Neural cell (in vitro differentiated cells): ENCODE data around the gene SLC16A3. TPM values are rescaled to one million over a fixed set of nuclear protein-coding genes. Genes with fewer than 3 reads are reported as not detected.

Experiments used
- H2AFZ ChIP-seq: fragments of 200-600, 300-800 bp; sonication (generic), shearing (Covaris generic); 2 replicates; pipeline ENCODE4 v1.6.0; 2014; ENCODE audit warnings: low read depth, mild to moderate bottlenecking, antibody characterized with exemption, low read length, moderate library complexity
- H3F3A ChIP-seq: fragments of 200-600 bp; shearing (Covaris generic); 2 replicates; pipeline ENCODE4 v1.6.1; 2016; ENCODE audit warnings: mild to moderate bottlenecking, moderate library complexity, mixed read lengths, antibody characterized with exemption, low read length; ENCODE audit not compliant: insufficient read depth, poor library complexity, severe bottlenecking
- H3K27ac ChIP-seq: fragments of 200-600, 300-800 bp; sonication (generic), shearing (Covaris generic); 2 replicates; pipeline ENCODE4 v1.5.1; 2014; ENCODE audit warnings: mild to moderate bottlenecking, low read length, moderate library complexity
- H3K27me3 ChIP-seq: fragments of 300-800, 200-600 bp; sonication (generic), shearing (Covaris generic); 2 replicates; pipeline ENCODE4 v1.6.0; 2014; ENCODE audit warnings: mild to moderate bottlenecking, low read depth, low read length, moderate library complexity; ENCODE audit not compliant: insufficient read depth
- H3K36me3 ChIP-seq: fragments of 300-800, 200-600 bp; sonication (generic), shearing (Covaris generic); 2 replicates; pipeline ENCODE4 v1.5.1; 2014; ENCODE audit warnings: mild to moderate bottlenecking, antibody characterized with exemption, low read length, moderate library complexity; ENCODE audit not compliant: insufficient read depth
- H3K4me2 ChIP-seq: fragments of 300-800, 200-600 bp; sonication (generic), shearing (Covaris generic); 2 replicates; pipeline ENCODE4 v1.6.0; 2014; ENCODE audit warnings: mild to moderate bottlenecking, low read length
- H3K4me3 ChIP-seq: fragments of 300-800, 200-600 bp; sonication (generic), shearing (Covaris generic); 2 replicates; pipeline ENCODE4 v1.5.1; 2014; ENCODE audit warnings: mild to moderate bottlenecking, low read length, moderate library complexity
- H3K79me2 ChIP-seq: fragments of 200-600 bp; shearing (Covaris generic); replicated peaks from 2 replicates; pipeline ENCODE4 v1.6.0; 2014; ENCODE audit warnings: mild to moderate bottlenecking, low read length, moderate library complexity; ENCODE audit not compliant: insufficient read depth
- H3K9ac ChIP-seq: fragments of 300-800, 200-600 bp; sonication (generic), shearing (Covaris generic); 2 replicates; pipeline ENCODE4 v1.6.1; 2016; ENCODE audit warnings: mild to moderate bottlenecking, low read length, mixed read lengths
- H3K9me2 ChIP-seq: fragments of 200-600 bp; shearing (Covaris generic); 2 replicates; pipeline ENCODE4 v1.6.1; 2016; ENCODE audit warnings: mild to moderate bottlenecking, low read length, mixed read lengths; ENCODE audit not compliant: insufficient read depth
- H3K9me3 ChIP-seq: fragments of 200-600, 300-800 bp; sonication (generic), shearing (Covaris generic); 2 replicates; pipeline ENCODE4 v1.6.1; 2016; ENCODE audit warnings: mild to moderate bottlenecking, mixed run types, low read length, moderate library complexity, mixed read lengths
- H4K20me1 ChIP-seq: fragments of 200-600 bp; shearing (Covaris generic); 2 replicates; pipeline ENCODE4 v1.6.1; 2016; ENCODE audit warnings: mild to moderate bottlenecking, mixed run types; ENCODE audit not compliant: insufficient read depth
- CTCF ChIP-seq: fragments of 450-650 bp; IDR thresholded peaks from 2 replicates; pipeline ENCODE4 v1.5.1; 2014; ENCODE audit warnings: antibody characterized with exemption, mild to moderate bottlenecking, moderate library complexity; ENCODE audit not compliant: poor library complexity, severe bottlenecking
- EP300 ChIP-seq: fragments of 450-650 bp; conservative IDR thresholded peaks from 2 replicates; pipeline ENCODE4 v1.6.1; 2014; ENCODE audit warnings: antibody characterized with exemption, mild to moderate bottlenecking, moderate library complexity; ENCODE audit not compliant: poor library complexity, severe bottlenecking
- EZH2 ChIP-seq: fragments of 200-600, 300-800 bp; shearing (Covaris generic), sonication (generic); IDR thresholded peaks from 2 replicates; pipeline ENCODE4 v1.6.1; 2014; ENCODE audit warnings: antibody characterized with exemption, low read length, borderline replicate concordance, mild to moderate bottlenecking; ENCODE audit not compliant: insufficient read depth, poor library complexity, severe bottlenecking
- MXI1 ChIP-seq: fragments of 450-650 bp; conservative IDR thresholded peaks from 2 replicates; pipeline ENCODE4 v1.6.1; 2014; ENCODE audit warnings: antibody characterized with exemption, mild to moderate bottlenecking; ENCODE audit not compliant: poor library complexity, severe bottlenecking
- POLR2AphosphoS5 ChIP-seq: IDR thresholded peaks from 2 replicates; pipeline ENCODE4 v1.6.1; 2012
- RAD21 ChIP-seq: fragments of 450-650 bp; conservative IDR thresholded peaks from 2 replicates; pipeline ENCODE4 v1.6.1; 2014; ENCODE audit warnings: antibody characterized with exemption, mild to moderate bottlenecking, moderate library complexity
- REST ChIP-seq: IDR thresholded peaks from 2 replicates; pipeline ENCODE4 v1.6.1; 2012; ENCODE audit warnings: borderline replicate concordance
- SMC3 ChIP-seq: fragments of 450-650 bp; conservative IDR thresholded peaks from 2 replicates; pipeline ENCODE4 v1.6.1; 2014; ENCODE audit warnings: antibody characterized with exemption, mild to moderate bottlenecking, moderate library complexity; ENCODE audit not compliant: poor library complexity
- TAF1 ChIP-seq: IDR thresholded peaks from 2 replicates; pipeline ENCODE4 v1.6.1; 2012; ENCODE audit warnings: low read depth
- polyA plus RNA-seq: library from polyadenylated mRNA; depleted of rRNA; stranded (reverse); fragments of >200 nt; gene quantifications from 2 replicates; pipeline ENCODE4 v1.2.3, GENCODE V29; 2014

The SLC16A3 gene
- polyA plus RNA-seq, 1 donor from 2014 or later, result 0.56 TPM

- Histone ChIP-seq H3K9ac (no peak overlapping the region), H3K4me2 (no peak overlapping the region), H3K27ac (no peak overlapping the region), H3K9me3 (no peaks in the 10 kb centered on the region), H3F3A (no peaks in the 10 kb centered on the region), H2AFZ (no peak overlapping the region), H3K9me2 (no peaks in the 10 kb centered on the region), H3K4me3 (no peak overlapping the region), H3K79me2 (no peaks in the 10 kb centered on the region), H3K36me3 (no peaks in the 10 kb centered on the region), H3K27me3 (no peaks in the 10 kb centered on the region), H4K20me1 (peaks cover 13% of the 10 kb centered on the region)
- no peak for TF ChIP-seq RAD21
- TF ChIP-seq REST, result no peak
- no peak for TF ChIP-seq POLR2AphosphoS5
- no peak for TF ChIP-seq TAF1
- no peak for TF ChIP-seq CTCF
Measured at GRCh38 chr17:82242977-82243647, 14.3 kb downstream of the SLC16A3 start.

- Histone ChIP-seq H3K9ac (no peak overlapping the region), H3K9me3 (no peaks in the 10 kb centered on the region), H3K9me2 (no peaks in the 10 kb centered on the region), H3F3A (no peaks in the 10 kb centered on the region), H3K79me2 (no peaks in the 10 kb centered on the region), H3K27ac (no peak overlapping the region), H3K27me3 (no peaks in the 10 kb centered on the region), H3K4me3 (no peak overlapping the region), H4K20me1 (peaks cover 13% of the 10 kb centered on the region), H3K36me3 (no peaks in the 10 kb centered on the region), H3K4me2 (no peak overlapping the region), H2AFZ (no peak overlapping the region)
- TF ChIP-seq MXI1 (no peak), EP300 (no peak), POLR2AphosphoS5 (no peak), REST (no peak), EZH2 (no peak), CTCF (no peak), SMC3 (no peak), RAD21 (no peak)
Measured at GRCh38 chr17:82243648-82244412, 15.0 kb downstream of the SLC16A3 start.
